GM18499 (cell line): Measurements from ENCODE around the gene MICU2.

Source experiments
- ATAC-seq: cut with Tn5 transposase; IDR thresholded peaks from one replicate; pipeline ENCODE4 v1.9.1; 2021; ENCODE audit warnings: moderate number of reproducible peaks; ENCODE audit not compliant: insufficient read depth, unreplicated experiment

MICU2 gene

GRCh38 chr13:21516805-21517204 is 87.2 kb downstream of the MICU2 start:
- no peak for ATAC-seq

GRCh38 chr13:21511849-21512248 is 92.1 kb downstream of the MICU2 start:
- no peak for ATAC-seq

DNA sequence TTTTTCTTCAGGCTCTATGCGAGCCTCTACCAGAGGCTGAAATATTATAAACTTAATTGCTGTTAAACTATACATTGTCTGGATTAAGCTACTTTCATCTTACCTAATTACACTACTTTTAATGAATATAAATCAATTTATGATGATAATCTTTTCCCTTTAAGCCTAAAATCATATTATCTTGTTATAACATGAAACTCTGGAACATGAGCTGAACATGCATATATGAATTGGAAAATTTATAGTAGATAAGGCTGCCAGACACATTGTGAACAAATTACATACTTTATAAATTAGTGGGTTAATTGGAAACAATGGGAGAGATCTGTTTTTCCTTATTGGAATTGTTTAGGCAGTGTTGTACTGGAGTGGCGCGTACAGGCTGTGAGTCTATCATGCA is 99.6 kb downstream of the MICU2 start:
- no peak for ATAC-seq

GRCh38 chr13:21501686-21502085 is 102.3 kb downstream of the MICU2 start:
- ATAC-seq, result no peak

- no peak for ATAC-seq
Observed at GRCh38 chr13:21486322-21486721, 117.6 kb downstream of the MICU2 start.

DNA sequence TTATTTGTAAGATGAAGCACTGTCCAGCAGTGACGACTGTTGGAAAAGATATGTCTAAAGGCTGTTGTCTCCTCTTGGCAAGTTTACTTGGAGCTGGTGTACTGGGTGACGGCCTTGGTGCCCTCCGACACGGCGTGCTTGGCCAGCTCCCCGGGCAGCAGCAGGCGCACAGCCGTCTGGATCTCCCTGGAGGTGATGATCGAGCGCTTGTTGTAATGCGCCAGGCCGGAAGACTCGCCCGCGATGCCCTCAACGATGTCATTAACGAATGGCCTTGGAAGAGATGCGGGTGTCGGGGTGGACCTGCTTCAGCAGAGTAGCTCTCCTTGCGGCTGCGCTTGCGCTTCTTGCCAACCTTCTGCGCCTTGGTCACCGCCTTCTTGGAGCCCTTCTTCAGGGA is 120.2 kb downstream of the MICU2 start:
- no peak for ATAC-seq

DNA sequence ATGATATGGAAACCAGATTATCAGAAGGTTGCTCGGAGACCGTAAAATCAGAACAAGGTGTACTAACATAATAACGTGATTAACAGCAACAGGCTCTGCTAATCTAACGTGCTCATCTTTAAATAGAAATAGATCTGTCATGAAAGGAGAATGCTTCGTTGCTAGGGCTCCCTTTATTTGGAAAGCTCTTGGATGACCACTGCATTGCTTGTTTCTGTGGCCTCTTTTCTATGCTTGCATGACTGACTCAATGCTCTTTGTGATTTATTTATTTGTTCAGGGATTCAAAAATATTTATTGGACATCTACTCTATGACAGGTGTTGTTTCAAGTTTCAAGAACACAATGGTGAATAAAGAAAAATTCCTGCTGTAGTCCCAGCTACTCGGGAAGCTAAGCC is 122.6 kb downstream of the MICU2 start:
- no peak for ATAC-seq

- no peak for ATAC-seq
Observed at GRCh38 chr13:21478881-21479808, 124.8 kb downstream of the MICU2 start.

DNA sequence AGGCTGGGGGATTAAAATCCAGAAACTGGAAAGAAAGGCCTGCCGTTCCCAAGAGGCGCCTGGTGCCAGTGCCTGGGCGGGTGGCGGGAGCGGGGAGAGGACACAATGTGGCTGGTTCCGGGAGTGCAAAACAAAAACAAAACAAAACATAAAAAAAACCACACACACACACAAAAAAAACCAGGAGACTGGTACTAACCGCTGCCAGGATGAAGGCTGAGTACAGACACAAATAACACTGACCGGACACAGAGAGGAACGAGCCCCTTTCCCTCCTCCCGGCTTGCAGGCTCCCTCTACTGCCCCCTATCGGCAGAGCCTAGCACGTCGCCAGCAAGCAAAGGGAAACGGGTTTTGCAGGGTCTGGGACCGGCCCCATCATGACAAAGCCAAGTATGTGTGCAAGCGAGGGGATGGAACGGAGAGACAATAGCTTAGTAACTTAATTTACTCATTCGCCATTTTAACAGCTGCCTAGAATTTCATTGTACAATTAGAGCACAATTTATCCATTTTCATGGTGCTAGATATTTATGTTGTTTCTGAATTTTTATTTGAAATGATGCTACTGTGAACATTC is 127.0 kb downstream of the MICU2 start:
- peak; percentile 78 for ATAC-seq

DNA sequence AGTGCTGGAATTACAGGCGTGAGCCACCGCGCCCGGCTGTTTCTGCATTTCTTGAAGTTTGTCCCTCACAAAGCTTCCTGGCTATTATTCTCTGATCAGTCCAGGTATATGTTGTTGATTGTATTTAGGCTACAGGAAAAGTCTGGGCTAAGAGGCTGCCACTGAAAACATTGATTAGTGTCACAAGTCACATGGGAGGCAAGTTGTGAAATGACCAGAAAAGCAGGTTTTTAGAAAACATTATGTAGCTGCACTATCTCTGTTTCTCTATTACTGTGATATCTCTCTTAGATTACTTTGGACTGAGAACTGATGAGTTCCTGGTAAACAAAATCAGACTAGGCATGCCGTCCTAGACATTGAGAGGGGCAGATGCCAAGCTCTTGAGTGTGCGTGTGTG is 128.9 kb downstream of the MICU2 start:
- ATAC-seq, result no peak

- no peak for ATAC-seq
Observed at GRCh38 chr13:21470785-21471184, 133.2 kb downstream of the MICU2 start.

DNA sequence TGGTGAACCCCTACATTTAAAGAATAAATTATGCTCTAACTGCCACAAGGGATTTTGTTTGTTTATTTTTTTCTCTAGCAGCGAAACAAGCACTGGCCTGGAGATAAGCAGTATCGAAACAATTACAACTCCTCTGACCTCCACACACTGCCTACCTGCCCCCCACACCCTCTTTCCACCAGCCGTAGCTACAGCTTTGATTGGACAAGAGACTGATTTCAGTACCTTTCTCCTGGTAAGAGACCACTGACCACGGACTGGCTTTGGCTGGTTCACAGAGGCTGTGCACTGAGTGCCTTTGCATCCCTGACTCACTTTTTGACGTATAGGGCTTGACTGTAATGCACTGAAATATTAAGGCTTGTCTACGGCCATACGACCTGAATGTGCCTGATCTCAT is 137.4 kb downstream of the MICU2 start:
- ATAC-seq, result no peak

DNA sequence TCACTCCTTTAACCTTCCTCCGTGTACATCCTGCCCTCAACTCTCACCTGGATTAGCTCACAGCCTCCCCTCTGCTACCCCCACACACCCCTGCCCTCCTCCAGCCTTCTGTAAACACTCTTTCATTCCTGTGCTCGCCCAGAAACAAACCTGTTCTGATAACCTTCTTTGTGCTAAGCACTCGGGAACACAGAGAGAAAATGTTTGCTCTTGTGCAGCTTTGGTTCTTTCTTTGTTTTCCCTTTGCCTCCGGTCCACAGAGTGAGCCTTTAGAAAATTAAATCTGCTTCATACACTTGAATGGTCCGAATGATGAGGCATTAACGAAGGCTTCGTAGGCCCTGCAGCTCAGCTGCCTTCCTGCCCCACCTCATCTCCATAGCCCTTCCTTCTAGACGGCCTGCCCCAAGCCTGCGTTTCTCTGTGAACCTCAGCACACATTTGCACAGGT is 138.2 kb downstream of the MICU2 start:
- no peak for ATAC-seq

GRCh38 chr13:21463424-21463823 is 140.5 kb downstream of the MICU2 start:
- ATAC-seq, result no peak

DNA sequence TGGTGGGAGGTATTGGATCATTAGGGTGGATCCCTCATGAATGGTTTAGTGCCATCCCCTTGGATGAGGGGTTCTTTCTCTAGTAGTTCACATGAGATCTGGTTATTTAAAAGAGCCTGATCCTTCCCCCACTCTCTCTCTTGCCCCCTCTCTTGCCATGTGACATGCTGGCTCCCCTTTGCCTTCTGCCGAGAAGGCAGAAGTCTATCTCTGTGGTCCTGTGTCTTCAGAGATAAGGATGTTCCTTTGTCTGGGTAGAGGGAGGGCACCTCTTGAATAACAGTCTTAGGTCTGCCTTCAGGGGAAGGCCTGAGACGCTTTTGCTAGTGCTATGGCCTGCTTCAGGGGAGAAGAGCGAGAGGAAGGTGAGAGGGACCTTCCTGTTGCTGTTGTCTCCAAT is 142.8 kb downstream of the MICU2 start:
- ATAC-seq, result no peak

GRCh38 chr13:21458813-21459701 is 144.9 kb downstream of the MICU2 start, which contains the start of gene ZDHHC20:
Gene ZDHHC20 (minus strand): TSS chr13:21459303. CDS start chr13:21459171, 132 bp downstream.
- ATAC-seq, result peak; percentile 45

GRCh38 chr13:21458451-21458812 is 145.5 kb downstream of the MICU2 start:
- ATAC-seq, result peak; percentile 19

- no peak for ATAC-seq
Observed at GRCh38 chr13:21453387-21454081, 150.4 kb downstream of the MICU2 start.

DNA sequence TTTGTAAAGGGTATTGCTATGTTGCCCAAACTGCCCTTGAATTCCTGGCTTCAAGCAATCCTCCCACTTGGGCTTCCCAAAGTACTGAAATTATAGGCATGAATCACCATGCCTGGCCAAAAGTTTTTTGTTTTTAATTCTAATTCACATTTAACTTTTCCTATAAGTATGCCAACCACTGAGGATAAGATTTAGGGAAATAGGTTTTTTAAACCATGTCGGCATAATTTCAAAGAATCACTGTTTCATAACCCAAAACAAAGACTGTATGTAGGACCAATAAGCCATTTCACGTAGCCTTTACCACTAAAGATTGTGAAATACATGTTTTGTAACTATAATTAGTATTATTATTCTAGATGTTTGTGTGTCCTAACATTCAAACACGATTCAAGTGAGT is 153.0 kb downstream of the MICU2 start:
- ATAC-seq, result no peak

- ATAC-seq, result no peak
Observed at GRCh38 chr13:21446656-21447055, 157.3 kb downstream of the MICU2 start.
